GM19238 (cell line): Measurements from ENCODE around the gene SMLR1.

Experiments used
- DNase-seq: peaks from one replicate; pipeline ENCODE4 v3.0.0; 2011; ENCODE audit warnings: low spot score; ENCODE audit not compliant: insufficient read length

Gene SMLR1

GRCh38 chr6:130849594-130849993 is 22.4 kb downstream of the SMLR1 start:
- DNase-seq, result no peak

GRCh38 chr6:130851026-130851425 is 23.8 kb downstream of the SMLR1 start:
- no peak for DNase-seq

GRCh38 chr6:130852844-130853554 is 25.8 kb downstream of the SMLR1 start:
- no peak for DNase-seq

GRCh38 chr6:130853555-130854183 is 26.5 kb downstream of the SMLR1 start:
- no peak for DNase-seq

GRCh38 chr6:130858054-130858453 is 30.8 kb downstream of the SMLR1 start:
- DNase-seq, result no peak

- DNase-seq, result no peak
Measured at GRCh38 chr6:130858498-130859160, 31.4 kb downstream of the SMLR1 start.

GRCh38 chr6:130859161-130859867 is 32.1 kb downstream of the SMLR1 start:
- no peak for DNase-seq

GRCh38 chr6:130862370-130862769 is 35.2 kb downstream of the SMLR1 start:
- no peak for DNase-seq

- DNase-seq, result no peak
Measured at GRCh38 chr6:130863415-130864230, 36.4 kb downstream of the SMLR1 start.

GRCh38 chr6:130864344-130864743 is 37.1 kb downstream of the SMLR1 start:
- no peak for DNase-seq

- no peak for DNase-seq
Measured at GRCh38 chr6:130865793-130866192, 38.6 kb downstream of the SMLR1 start.

GRCh38 chr6:130869681-130870080 is 42.5 kb downstream of the SMLR1 start:
- DNase-seq, result no peak

- DNase-seq, result no peak
Measured at GRCh38 chr6:130870179-130870880, 43.1 kb downstream of the SMLR1 start.

GRCh38 chr6:130872250-130873095 is 45.3 kb downstream of the SMLR1 start:
- DNase-seq, result peak; percentile 19

GRCh38 chr6:130873746-130874145 is 46.5 kb downstream of the SMLR1 start:
- no peak for DNase-seq

- DNase-seq, result no peak
Measured at GRCh38 chr6:130879826-130880225, 52.6 kb downstream of the SMLR1 start.

- no peak for DNase-seq
Measured at GRCh38 chr6:130882370-130882769, 55.2 kb downstream of the SMLR1 start.

- peak; percentile 18 for DNase-seq
Measured at GRCh38 chr6:130885392-130886192, 58.4 kb downstream of the SMLR1 start.
